GM18502 (cell line): ENCODE results near the gene DTNB.

Experiments used
- ATAC-seq: cut with Tn5 transposase; IDR thresholded peaks from one replicate; pipeline ENCODE4 v1.9.1; 2021; ENCODE audit warnings: mild to moderate bottlenecking; ENCODE audit not compliant: unreplicated experiment, poor library complexity

The DTNB gene

DNA sequence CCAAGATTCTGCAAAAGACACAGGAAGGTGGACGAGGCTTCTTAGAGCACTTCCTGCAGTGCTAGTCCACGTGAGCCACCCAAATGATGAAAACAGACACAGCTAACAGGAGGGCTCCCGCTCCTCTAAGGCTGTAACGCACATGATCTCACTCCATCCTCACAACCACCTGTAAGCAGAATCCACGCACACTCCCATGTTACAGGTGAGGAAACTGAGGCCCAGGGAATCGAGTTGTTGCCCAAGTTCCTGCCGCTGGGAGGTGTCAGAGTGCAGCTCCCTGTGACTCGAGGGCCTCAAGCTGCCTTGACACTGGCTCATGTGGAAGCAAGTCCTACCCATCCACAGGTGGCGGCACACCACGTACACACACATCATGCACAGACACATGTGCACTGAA lies 336.1 kb downstream of the DTNB start:
- no peak for ATAC-seq

DNA sequence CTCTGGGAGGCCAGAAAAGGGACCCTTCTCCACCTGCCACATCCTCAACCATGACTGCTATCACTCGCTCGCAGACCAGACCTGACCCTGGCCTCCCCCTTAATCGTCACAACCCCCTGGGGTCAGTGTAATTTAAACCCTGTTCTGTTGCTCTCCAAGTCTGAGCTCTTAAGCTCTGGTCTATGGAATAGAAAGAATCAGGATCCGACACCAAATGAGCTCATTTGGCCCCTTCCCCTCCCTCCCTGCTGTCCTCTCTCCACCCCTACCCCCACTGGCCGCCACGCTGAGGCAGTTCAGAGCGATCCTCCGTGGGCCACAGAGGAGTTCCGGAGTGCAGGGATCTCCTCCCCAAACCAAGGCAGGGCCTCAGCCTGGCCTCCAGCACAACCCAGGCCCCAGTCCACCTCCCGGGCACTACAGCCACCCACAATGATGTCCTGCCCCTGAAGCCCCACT lies 337.0 kb downstream of the DTNB start:
- no peak for ATAC-seq

DNA sequence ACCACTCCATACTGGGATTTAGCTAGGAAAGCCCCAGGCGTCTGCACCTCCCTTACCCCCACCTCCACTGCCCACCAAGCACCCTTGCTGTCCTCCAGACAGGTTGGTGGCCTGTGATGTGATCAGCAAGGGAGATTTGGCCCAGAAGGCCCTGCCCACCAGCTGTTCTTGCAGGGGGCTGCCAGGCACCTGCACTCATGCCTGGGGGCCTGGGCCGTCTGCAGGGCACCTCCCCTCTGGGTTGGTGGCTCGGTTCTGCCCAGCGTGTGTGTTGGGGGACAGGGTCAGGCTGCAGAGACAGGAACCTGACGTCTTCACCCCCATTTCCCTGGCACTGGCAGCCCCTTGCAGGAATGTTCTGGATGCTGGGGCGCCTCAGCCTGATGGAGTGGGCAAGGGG lies 337.4 kb downstream of the DTNB start:
- ATAC-seq = no peak

DNA sequence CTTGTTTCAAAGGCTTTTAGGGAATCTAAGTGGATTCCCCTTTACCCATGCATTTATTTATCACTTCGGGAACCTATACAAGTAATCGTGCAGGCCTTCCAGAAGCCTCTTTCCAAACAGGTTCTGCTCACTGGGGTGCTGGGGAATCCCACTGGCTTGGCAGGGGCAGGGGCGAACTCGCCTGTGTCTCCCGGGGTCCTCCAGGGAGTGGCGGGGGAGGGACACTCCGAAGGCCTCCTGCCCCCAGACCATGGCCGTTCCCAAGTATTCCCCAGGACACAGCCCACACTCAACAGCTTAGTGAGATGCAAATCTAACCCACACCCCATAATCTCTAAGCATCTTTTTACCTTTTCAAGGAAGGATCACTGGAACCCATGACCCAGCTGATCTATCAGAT lies 338.2 kb downstream of the DTNB start:
- no peak for ATAC-seq

DNA sequence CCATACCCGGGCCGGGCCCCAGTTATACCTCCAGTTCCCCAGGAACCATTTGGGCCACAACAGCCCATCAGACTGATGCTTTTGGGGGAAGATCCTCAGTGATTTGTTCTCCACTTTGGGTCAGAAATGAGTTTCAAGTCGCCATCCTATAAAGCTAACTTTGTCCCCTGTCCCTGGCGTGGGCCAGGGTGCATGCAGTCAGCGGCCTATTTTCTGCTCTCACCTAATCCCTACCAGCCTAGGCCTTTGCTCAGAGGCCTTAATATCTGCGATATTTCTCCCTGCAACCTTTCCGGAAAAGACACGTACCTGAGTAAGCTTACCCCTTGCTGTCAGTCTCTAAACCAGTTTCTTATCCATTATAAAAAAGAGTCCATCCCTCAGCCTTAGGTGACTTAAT lies 338.9 kb downstream of the DTNB start:
- ATAC-seq = no peak

DNA sequence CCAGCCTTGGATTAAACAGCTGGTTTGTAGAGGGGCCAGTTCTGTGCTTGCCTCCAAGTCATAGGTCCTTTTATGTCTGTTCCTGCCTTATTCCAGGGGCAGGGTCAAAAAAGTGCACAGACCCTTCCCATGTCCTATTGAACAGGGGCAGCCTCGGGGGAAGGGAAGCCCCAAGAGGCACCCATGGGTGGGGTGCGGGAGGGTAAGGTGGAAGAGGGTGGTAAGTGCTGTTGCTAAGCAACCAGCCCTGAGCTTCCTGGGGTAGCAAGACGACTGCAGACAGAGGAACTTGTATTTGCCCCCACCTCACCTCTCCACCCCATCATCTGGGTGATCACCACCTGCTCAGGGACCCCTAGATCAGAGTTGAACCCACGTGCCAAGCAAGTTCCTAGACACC lies 339.4 kb downstream of the DTNB start:
- ATAC-seq = no peak

DNA sequence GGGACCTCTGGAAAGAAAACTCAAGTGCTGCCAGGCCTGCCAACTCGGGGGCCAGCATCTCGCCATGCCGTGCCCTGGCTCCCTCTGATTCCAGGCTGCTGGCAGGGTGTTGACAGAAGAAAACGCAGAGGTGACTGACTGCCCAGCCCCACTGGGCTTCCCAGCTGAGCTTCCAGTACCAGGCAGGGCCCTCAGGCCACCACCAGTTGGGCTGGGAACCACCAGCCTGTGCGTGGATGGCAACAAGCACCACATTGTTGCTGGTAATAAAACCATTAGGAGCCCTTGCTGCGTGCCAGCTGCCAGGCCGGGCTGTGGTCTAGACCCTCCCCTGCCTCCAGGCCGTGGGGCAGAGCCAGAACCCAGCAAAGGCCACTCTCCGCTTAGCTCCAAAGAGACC lies 340.8 kb downstream of the DTNB start:
- ATAC-seq = no peak

DNA sequence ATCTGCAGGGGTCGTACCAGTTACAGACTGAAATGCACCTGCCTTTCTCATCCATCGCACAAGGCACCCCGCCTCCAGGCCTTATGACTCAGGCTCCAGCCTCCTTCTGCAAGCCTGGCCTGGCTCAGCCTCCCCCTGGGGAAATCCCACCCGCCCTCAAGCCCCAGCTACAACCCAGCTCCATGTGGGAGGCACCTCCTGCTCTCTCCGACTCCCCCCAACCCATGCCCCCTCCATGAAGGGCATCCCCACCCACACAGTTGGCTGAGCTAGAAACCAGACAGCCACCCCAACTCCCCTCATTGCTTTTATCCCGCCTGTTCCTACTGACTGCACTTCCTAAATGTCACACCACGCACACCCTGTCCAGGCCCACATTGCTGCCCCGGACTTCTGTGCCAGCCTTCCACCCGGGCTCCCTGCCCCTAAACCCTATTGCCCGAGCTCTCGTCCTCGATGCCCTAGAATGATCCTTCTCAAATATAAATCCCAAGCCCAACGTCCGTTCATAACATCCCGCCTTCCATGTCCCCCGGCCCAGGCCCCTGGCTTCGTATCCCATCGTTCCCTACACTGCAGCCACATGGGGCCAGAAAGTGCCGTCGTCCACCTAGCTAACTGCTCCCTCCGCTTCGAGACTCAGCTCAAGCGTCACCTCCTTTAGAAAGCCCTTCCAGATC lies 341.6 kb downstream of the DTNB start:
- ATAC-seq = no peak

DNA sequence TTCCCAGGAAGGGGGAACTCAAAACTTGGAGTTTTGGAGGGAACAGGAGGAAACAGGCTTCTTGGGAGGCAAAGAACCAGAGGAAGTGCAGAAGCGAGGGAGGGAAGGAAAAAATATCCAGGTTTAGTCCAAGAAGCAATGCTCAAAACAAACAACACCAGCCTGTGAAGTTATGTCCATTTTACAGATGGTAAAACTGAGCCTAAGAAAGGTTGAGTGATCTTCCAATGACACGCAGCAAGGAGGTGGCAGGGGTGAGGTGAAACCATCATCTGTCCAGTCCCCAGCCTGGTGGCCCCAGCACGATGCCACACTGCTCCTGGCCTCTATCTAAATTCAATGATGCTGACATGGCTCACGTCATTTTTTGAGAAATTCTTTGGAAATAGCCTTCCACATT lies 342.4 kb downstream of the DTNB start:
- ATAC-seq = no peak

DNA sequence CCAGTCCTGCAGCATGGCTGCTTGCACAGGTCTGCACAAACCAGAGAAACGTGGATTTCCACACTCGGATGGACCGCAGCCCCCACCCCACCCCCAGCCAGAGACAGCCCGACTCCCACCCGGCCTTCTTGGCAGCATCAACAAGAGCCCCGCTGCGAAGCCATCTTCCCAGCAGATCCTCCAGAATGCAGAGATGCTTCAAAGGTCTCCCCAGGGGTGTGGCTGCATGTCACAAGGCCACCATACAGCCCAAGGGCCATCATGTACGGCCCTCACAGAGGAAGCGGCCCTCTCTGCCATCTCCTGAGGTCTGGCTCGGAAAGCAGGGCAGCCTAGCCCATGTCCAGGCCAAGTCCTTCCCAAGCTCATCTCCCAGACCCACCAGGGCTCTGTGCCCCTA lies 343.1 kb downstream of the DTNB start:
- ATAC-seq = no peak

DNA sequence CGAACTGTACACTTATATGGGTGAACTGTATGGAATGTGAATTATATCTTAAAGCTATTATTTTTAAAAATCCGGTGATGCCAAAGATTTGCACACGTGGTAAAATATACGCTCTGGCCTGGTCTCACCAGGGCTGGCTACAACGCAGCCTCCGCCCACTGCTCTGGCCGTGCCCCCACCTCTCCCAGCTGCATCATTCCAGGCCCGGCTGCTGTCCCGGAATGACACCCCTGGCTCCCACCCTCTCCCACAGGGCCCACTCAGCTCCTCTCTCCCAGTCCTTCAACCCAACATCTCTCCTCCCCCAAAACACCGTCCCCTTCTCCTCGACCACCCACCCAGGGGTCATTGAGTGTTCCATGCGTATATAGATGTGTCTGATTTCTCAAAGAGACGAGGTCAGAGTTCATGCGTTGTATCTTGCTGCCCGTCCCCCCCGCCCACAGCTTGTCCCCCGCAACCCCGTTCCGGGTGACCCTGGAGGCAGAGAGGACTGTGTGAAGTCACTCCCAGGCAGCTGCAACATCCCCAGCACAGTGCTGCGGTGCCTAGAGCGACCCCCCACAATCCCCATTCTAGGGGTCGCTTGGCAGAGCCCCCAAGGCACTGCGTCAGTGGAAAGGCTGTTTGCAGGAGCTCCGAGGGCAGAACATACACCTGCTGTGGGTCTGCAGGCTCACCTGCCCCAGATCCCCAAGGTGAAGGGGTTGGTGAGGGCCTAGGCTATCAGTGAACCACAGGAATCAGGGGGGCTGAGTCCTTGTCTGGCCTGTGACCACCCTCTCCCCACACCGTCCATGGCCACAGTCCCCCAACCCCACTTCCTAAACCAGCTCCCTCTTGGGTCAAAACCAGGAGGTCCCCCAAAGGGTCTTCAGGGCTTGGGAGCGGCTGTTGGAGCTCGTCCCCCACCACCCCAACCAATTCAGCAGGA lies 345.0 kb downstream of the DTNB start:
- no peak for ATAC-seq
